COLO829 (cell line): ENCODE data around the gene ZNF254.
"Not testable (repeated sequence)": the region's sequence is repeated elsewhere in the genome, so short reads cannot be mapped to it uniquely, and the experiment has no call there.

Experiments used
- DNase-seq: peaks from one replicate; pipeline ENCODE4 v3.0.0; 2012; ENCODE audit warnings: low spot score

ZNF254 gene

DNA sequence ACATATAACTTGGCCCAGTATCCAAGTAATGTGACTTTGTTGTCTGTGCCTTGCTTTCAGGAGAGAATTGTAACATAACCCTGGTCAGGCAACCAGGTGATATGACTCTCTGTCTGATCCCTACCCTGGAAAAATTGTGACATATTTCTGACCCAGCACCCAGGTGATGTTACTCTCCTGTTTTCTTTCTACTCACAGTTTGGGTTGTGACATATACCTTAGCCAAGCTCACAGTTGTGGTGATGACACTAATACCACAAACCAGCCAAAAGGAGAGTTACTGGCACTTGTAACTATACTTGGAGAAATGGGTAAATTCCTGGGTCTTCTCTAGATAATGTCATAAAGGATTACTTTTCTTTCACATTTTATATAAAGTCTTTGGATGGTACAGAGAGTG lies 14.3 kb upstream of the ZNF254 start:
- DNase-seq: no peak

DNA sequence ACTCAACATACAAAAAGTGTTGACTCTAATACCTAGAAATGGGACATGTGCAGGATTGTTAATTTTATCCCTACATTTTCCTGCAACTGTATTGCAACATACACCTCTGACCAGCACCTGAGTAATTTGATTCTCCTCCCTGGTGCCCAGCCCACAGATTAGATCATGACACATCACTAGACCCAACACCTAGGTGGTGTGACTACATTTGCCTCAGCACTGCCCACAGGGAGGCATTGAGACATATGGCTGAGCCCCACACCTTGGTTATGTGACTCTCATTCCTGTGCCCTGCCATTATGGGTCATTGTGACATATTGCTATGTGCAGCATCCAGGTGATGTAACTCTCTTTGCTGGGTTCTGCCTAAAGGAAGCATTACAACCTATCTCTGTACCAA lies 13.2 kb upstream of the ZNF254 start:
- no peak for DNase-seq

DNA sequence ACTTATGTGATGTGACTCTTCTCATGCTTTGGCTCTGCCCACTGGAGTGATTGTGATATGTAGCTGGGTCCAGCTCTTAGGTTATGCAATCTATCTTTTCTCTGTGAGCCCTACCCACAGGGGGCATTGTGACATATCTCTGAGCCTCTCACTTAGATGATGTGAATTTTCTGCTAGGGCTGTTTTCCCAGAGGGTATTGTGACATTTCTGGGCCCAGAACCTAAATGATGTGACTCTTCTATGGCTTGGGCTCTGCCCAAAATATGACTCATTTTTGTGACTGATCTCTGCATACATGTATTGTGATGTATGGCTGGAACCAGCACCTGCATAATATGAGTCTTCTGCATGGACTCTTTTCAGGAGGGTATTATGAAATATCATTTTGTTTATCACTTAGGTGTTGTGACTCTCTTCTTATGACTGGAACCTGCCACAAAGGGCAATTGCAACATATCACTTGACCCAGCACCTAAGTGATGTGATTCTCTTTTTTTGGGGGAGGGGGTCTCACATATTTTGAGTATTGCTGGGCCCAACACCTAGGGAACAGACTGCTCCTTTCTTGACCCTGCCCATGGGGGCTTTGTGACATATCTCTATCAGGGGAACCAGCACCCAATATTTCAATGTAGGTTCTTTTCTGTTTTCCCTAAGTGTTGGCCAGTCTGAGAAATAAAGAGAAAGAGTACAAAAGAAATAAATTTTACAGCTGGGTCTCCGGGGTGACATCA lies 12.1 kb upstream of the ZNF254 start:
- DNase-seq: no peak

DNA sequence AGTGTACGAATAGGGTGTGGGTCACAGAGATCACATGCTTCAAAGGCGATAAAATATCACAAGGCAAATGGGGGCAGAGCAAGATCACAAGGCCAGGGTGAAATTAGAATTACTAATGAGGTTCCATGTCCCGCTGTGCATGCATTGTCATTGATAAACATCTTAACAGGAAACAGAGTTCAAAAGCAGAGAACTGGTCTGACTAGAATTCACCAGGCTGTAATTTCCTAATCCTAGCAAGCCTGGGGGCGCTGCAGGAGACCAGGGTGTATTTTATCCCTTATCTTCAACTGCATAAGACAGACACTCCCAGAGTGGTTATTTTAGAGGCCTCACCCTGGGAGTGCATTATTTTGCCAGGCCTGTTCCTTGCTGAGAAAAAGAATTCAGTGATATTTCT lies 11.5 kb upstream of the ZNF254 start:
- not testable (repeated sequence) for DNase-seq

DNA sequence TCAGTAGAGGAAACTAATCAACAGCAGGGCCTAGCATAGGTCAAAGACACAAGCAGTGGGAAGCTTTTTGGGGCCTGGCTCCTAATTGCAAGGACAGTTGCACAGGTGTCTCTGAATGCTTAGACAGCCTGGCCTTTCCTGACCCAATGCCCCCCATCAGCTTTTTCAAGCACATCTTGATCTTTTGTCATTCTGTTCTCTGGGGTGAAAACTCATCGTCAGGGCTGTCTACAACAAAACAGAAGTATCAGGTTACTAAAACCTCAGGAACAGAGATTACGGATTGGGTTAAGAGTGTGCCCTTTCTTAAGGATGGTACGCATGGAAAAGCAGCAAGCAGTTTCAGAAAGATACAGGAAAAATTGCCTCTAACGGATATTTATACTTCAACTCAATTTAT lies 8.3 kb upstream of the ZNF254 start:
- no peak for DNase-seq

DNA sequence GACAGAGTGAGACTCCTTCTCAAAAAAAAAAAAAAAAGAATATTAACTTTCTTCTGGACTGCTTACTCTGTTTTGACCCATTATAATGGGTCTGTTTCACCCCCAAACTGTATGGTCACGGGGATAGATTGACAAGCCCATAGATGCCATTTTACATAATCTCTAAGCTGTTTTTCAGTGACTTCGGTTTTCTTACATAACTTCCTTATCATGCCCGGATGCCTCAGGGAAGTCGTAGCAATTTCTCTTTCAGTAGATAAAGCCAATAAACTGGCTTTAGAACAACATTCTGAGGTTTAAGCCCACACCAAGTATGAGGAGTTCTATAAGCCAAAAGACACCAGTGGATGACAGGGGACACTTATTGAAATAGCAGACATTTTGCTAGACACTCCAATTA lies 5.9 kb upstream of the ZNF254 start:
- no peak for DNase-seq

DNA sequence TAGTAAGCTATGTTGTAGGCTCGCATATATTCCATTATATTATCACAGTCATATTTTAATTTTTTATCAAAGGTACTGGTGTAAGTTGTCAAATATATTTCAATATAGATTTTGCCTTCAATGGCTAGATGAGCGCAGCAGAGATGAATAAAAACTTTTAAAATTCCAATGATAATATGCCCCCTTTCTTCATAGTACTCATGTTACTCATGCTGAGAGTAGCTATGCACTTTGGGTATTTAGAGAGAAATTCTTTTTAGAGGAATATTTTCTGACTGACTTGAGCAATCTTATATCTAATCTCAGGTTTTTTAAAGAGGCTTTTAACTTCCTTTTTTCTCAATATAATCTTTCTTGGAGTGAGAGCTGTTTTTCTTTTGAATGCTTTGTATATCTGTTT lies 11.4 kb downstream of the ZNF254 start:
- DNase-seq: no peak

DNA sequence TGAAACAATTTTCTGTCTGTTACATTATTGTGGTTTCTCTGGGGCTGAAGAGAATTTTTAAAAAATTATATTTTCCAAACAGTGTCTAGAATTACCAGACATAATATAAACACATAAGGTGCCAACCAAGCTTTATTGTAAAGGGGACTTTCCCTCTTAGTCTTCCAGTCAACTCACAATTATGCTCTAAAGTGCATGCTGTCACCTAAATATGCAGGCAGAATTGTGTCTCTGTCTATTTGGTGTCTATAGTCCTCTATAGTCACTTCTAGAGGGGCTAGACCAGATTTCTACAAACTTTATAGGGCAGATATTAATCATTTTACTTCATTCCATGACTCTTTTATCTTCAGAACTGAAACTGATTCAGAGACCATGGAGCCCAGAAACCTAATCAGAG lies 12.8 kb downstream of the ZNF254 start:
- DNase-seq: no peak

DNA sequence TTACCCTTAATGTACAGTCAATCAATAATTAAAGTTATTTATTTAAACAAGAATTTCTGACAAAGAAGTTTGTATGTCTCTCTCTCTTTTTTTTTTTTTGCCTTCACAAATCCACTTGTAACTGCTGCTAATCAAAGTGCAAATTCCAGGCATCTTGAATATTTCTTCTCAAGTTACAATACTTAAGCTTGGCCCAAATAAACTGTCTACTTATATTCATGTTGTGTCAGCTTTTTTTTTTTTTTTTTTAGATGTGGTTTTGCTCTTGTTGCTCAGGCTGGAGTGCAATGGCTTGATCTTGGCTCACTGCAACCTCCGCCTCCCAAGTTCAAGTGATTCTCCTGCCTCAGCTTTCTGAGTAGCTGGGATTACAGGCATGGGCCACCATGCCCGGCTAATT lies 13.6 kb downstream of the ZNF254 start:
- DNase-seq: not testable (repeated sequence)

DNA sequence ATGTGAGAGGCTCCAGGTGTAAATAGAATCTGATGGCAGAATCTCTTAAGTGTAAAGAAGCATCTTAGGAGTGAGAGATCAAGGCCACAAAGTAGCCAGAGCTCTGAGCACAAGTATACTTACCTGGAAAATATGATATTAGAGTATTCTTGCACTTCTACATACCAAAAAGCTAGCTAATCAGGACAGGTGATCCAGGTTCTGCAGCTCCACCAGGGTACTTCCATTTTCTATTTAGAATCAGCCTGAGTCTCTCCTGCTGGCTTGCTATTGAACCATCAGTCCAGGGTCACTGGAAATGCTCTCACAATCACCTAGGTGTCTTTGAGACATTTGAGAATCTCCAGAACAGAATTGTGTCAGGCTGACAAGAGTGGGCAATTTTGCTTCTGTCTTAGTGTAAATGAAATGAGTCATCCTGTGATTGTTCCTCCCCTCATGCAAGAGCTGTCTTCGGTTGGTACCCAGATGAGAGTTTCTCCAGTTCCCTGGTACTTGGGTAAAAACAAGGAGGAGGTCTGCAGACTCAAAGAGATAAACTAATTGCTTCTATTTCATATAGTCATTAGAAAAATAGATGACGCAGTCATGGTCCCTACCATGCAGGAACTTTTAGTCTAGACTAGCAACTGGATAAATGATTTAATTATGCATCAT lies 14.6 kb downstream of the ZNF254 start:
- DNase-seq: no peak

DNA sequence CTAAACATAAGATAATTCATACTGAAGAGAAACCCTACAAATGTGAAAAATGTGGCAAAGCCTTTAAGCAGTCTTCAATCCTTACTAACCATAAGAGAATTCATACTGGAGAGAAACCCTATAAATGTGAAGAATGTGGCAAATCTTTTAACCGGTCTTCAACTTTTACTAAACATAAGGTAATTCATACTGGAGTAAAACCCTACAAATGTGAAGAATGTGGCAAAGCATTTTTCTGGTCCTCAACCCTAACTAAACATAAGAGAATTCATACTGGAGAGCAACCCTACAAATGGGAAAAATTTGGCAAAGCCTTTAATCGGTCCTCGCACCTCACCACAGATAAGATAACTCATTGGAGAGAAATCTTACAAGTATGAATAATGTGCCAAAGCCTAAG lies 40.6 kb downstream of the ZNF254 start:
- DNase-seq: no peak

DNA sequence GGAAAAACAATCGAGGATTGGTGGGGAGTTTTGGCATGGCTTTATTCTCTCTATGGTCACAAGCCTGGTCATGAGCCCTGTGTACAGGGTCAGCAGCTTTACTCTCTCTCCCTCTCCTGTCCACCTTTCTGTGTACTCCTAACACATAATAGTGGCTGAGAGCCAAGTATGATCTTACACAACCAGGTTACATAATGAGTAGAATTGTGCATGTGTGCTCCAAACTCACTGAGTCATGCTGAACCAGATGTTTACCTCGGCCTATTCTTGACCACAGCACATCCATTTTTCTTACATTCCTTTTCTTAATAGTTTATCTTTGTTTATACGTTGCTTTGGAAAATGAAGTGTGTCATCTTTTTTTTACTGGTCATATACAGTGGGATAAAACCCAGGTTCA lies 53.1 kb downstream of the ZNF254 start:
- no peak for DNase-seq

DNA sequence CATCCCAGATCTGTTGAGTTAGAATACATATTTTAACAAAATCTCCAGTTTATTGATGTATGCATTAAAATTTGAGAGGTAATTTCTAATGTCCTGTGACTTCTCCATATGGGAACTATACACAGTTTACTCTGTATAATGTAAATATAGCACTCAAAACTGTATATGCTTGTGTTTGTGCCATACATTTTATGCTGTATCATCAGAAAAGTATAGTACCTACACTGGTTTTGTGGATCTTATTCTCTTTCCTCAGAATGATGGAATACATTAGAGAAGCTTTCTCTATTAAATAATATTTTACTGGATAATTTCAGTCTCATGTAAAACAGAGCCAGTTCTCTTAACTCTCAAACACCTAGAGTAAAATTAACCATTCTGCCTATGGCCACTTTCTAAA lies 53.6 kb downstream of the ZNF254 start:
- DNase-seq: no peak

DNA sequence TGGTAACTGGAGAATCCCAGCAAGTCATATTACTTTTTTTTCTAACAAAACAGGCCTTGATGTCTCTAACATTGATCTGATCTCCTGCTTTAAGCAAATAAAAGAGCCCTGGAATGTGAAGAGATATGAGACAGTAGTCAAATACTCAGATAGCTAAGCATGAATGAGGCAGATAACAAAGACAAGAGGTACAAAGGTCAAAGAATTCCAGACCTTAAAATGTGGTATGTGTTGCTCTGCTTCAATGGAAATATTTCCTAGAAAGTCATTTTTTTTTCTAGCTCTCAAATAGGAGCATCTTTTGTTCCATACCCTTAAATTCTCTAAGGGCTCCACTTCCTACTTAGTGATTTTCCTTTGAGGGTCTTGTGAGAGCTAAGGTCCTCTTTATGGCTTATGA lies 54.6 kb downstream of the ZNF254 start:
- DNase-seq: no peak

DNA sequence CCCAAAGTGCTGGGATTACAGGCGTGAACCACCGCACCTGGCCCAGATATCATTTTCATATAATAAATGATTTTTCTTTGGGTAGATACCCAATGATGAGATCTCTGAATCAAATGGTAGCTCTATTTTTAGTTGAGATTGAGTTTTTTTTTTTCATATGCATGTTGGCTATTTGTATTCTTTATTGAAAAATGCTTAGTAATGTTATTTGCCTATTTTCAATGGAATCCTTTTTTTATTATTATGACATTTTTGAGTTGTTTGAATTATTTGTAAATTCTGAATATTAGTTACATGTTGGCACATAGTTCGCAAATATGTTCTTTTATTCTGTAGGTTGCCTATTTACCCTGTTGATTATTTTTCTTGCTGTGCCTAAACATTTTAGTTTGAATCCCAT lies 55.8 kb downstream of the ZNF254 start:
- no peak for DNase-seq

DNA sequence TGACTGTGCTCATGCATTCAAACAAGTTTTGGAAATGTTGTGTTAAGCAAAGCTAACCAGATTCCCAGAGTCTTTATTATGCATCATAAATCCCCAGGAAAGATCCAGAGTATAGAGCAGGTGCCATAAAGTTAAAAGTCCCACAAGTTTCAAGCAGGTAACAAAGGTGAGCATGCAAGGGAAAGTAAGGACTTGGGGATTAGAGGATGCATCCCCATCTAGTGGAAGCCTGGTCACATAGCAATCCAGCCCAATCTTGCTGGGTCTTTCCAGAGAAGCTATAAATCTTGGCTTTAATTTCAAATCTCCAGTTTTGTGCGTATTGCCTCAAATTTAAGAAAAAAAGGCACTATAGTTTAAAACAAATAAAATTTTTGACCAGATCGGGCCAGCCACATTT lies 72.7 kb downstream of the ZNF254 start:
- no peak for DNase-seq

DNA sequence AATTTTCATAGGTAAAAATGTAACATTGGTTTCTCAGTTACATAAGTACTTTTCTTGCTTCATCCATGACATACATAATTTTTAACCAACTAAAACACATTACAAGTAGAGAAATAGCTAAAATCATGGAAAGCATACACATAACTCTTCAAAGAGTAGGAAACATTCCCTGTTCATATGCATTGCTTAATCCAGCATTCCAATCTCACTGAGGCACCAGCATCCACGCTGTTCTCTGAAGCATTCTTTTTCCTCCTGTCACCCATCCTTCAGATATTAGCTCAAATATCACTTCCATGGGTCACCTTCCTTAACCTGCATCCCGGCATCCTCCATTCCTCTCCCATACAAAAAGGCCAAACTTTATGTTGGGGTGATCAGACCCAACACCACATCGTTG lies 79.1 kb downstream of the ZNF254 start:
- no peak for DNase-seq

DNA sequence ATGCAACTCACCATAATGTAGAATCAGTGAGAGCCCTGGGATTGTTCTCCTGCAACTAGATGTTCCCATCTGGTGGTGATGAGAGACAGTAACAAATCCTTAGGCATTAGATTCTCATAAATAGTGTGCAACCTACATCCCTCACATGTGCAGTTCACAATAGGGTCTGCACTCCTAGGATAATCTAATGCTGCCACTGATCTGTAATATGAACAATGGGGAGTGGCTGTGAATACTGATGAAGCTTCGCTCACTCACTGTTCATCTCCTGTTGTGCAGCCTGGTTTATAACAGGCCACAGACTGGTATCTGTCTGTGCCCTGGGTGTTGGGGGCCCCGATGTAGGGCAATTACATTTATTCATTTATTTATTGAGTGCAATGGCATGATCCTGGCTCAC lies 86.9 kb downstream of the ZNF254 start:
- DNase-seq: no peak

DNA sequence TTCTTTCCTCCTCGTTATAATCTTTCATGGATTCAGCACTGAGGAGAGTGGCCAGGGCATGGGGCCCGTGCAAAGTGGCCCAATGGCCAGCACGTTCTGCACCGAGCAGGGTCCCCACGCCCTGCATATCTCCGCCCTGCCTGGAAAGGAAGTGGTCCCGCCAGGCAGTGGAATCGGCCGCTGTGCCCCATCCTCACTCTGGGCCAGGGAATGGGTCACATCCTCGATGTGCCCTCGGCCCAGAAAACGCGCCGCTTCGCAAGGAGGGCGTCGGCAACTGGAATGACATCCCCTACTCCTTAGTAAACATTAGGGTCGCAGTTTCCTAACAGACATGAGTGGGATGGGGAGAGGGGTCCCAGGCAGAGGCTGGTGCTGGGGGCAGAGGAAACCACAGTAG lies 90.7 kb downstream of the ZNF254 start:
- no peak for DNase-seq

DNA sequence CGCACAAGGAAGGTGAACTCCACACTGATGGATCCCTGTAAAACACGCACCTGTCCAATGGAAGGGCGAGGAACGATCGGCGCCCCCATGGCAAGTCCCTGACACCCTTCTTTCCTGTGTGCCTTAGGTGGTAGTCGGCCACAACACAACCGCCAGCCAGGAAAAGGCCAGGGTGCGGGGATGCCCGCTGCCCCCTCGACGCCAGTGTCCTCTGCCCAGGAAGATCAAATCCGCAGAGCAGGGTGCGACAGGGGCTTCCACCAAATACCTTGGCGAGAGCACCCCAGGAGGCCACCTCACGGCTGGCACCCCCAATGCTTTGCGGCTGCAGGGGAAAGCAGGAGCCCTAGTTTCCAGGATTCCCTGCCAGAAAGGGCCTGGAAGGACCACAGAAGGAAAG lies 91.2 kb downstream of the ZNF254 start:
- no peak for DNase-seq
